ENCODE data around the gene NDUFS6.
"Not testable (repeated sequence)": the region's sequence is repeated elsewhere in the genome, so short reads cannot be mapped to it uniquely, and the experiment has no call there.

Gene NDUFS6

DNA sequence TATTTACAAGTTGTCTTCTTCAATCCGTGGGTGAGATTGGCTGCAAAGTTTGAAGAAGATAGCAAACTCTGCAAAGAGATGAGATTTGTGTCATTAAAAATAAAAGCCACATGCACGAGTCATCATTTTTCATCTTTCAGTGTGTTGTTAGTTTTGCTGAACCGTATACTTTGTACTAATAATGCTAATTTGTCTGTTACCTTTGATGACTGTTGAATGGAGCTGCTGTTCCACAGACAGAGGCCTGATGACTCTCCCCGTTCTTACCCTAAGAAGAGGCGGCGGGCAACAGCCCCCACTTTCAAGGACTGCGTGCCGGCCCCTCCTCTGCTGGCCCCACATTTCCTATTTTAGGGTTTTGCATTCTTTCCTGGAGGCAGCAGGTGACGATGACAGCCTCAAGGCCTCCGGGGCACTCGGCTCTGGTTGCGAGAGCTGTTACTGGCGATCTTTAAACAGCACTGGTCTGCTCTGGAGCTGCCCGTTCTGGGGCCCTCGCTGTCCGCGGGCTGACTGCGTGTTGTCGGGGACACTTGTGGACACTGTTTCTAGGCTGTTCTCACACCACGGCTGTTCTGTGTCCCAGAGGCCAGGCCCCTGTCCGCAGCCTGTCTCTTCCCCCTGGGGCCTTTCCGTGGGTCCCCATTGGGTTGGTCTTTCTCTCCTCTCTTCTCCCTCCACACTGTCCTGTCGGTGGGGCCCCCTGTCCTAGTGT is 35.1 kb downstream of the NDUFS6 start:
- no peak for DNase-seq

DNA sequence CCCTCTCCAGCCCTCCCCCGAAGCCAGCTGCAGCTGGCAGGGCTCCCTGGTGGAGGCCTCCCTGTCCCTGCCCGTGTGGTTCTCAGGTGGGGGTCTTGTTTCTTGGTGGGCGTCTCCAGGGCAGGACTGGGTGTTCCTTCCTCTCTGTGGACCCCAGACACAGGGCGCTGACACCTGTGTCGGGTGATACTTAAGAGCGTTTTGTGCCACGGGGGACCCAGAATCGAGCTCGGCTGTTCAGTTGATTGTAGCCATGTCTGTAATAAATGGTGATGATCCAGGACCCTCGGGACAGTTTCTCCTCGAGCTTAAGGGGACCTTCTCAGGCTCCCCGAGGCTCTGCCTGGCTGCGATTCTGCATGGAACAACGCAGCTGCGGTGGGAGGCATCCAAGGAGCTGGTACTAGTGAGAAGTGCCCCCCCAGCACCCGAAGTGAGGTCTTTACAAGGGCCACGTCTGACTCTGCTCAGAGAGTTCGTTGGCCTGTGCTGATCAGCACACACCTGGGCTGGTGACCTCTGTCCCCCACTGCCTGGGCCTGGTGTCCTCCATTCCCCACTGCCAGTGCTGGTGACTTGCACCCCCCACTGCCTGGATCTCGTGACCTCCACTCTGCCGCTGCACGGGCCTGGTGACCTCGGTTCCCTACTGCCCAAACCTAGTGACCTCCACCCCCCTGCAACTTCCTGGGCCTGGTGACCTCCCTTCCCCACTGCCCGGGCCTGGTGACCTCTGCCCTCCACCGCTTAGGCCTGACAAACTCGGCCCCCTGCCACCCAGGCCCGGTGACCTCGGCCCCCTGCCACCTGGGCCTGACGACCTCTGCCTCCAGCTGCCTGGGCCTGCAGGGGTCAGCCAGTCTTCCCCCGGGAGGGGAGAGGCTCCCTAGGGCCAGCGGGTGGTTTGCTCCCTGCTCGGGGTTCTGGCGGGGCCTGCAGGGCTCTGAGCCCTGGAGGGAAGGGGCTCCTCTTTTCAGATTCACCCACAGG is 36.0 kb downstream of the NDUFS6 start:
- no peak for DNase-seq

DNA sequence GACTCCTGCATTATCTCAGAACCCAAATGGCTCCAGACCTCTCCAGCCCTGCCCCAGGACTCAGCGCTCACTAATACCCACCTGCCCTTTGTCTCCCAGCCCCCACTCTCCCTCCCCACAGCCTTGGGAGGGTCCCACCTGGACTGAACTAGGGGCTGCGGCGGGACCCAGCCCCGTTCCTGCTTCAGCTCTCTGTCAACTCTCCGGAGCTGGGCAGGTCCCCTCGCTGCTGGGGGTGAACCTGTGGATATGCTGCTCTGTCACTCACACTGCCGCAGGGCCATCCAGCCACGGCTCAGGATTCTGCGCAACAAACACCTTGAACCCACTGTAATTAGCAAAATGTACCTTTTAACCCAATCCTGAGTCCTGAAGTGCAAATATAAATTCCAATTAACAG is 36.8 kb downstream of the NDUFS6 start:
- no peak for DNase-seq

DNA sequence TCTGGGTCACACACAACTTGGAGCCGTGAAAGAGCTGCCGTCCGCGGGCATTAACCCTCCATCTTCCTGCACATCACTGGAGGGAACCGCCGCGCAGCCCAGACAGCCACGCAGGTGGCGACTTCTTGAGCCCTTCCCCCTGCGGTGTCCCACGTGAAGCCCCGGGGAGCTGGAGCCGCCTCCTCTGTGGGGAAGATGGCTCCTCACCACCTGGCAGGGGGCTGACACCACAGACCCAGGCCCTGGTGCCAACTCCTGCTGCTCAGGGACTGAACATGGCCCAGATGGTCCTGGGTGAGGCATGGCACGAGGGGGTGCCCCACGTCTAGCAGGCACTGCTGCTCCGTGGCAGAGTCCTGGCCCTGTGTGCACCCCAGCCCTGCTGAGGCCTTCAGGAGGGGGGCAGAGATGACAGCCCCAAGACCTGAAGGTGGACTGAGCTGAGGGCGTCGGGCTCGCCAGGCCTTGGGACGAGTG is 38.9 kb downstream of the NDUFS6 start:
- DNase-seq, result no peak

DNA sequence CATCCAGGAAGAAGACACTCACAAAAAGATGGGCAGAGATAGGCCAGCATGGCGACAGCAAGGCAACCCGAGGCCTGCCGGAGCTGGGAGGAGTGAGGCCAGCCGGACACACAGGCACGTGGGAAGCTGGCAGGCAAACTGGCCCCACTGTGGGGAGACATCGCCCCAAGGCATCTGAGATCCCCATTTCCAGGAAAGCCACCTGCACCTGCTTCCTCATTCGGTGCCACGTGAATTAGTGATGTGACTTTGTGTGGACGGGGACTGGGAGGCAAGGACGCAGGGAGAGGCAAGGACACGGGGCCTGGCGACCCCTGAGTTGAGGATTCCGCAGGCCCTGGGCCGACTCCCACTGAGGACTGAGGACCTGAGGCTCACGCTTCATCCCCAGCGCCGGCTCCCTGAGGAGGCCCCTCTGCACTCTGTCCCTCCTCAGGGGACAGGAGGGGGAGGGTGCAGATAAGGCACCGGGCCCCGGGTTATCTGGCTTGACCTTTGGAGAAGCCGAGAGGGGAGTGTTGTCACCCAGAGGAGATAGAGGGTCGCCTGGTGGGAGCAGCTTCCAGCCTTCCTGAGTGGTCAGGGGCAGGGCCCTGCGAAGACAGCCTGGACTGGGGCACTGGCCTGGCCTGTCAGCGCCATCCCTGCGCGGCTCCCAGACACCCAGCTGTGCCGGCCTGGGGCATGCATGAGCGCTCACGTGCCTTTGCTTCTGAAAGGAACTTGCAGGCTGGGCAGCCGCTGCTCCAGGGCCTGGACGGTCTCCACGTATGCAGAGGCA is 39.7 kb downstream of the NDUFS6 start:
- no peak for DNase-seq

DNA sequence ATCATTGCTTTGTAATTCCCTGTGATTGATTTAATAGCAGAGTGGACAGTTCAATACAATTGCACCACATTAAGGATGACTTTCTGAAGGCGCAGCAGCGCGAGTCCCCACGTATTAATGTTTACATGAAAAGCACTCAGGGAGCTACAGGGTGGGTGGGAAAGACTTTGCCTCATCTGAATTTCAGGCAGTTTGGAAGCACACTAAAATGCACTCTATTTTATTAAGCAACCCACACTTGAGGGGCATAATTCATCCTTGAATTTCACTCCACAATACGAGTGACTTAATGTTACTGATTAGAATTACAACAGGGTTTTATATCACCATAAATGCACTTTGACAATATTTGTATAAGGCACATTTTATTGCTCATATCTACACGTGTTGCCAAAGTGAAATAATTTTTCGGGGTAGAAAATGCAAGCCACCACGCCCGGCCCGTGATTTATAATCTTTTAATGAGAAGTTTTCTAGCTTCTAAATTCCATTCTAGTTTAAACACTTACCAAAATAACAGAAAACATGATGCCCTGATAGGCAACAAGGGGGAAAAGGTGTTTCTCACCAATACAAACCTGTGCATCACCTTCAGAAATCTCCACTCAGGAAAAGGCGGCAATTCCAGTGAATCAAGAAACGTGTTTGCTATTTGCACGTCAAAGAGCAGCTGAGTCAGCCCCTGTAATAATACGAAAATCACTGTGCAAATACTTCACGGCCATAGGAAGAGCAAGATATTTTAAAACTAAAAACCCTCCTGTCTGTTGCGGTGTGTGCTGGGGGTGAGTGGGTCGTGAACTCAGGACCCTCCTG is 41.0 kb downstream of the NDUFS6 start:
- no peak for DNase-seq

DNA sequence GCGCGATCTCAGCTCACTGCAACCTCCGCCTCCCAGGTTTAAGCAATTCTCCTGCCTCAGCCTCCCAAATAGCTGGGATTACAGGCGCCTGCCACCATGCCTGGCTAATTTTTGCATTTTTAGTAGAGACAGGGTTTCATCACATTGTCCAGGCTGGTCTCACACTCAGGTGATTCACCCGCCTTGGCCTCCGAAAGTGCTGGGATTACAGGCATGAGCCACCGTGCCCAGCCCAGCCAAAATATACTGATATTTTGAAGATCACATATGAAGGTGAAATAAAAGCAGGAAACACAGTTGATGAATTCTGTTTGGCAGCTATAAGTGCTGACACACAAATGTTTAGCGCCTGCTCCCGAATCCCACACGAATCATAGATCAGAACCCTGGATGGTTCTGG is 42.6 kb downstream of the NDUFS6 start:
- not testable (repeated sequence) for DNase-seq

DNA sequence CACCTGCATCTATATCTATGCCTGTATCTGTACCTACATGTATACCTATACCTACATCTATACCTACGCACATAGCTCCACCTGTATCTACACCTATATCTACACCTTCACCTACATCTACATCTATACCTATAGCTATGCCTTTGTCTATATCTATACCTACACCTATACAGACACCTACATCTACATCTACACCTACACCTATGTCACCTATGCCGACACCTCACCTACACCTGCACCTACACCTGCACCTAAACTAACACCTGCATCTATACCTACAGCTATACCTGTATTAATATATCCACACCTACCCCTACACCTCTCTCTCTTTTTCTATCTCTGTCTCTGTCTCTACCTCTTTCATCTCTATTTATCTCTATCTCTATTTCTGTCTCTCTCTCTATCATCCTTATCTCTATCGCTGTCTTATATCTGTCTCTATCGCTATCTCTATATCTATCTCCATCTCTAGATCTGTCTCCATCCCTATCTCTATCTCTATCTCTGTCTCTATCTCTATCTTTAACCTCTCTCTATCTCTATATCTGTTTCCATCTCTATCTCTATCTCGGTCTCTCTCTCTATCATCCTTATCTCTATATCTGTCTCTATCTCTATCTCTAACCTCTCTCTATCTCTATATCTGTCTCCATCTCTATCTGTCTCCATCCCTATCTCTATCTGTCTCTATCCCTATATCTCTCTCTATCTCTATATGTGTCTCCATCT is 43.7 kb downstream of the NDUFS6 start:
- no peak for DNase-seq

DNA sequence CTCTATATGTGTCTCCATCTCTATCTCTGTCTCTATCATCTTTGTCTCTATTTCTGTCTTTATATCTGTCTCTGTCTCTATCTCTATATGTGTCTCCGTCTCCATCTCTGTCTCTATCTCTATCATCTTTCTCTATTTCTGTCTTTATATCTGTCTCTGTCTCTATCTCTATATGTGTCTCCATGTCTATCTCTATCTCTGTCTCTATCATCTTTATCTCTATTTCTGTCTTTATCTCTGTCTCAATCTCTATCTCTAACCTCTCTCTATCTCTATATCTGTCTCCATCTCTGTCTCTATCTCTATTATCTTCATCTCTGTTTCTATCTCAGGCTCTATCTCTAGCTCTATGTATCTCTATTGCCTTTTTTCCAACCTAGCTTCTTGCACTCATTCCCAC is 44.5 kb downstream of the NDUFS6 start:
- no peak for DNase-seq

DNA sequence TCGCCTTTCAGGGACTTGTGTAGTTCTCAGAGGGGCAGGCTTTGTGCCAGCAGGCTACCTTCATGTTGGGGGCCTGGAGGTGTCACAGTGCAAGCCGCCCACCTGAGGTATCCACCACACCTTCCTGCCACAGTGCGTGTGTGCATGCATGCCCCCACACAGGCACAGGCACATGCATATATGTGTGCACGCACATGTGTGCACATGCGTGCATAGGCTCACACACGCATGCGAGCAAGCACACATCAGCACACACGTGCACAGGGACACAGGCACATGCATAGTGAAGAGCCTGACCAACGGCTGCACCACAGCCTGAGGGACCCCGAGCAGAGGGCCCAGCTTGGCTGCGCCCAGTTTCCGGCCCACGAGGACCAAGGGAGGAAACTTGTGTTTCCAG is 45.4 kb downstream of the NDUFS6 start:
- DNase-seq, result no peak

DNA sequence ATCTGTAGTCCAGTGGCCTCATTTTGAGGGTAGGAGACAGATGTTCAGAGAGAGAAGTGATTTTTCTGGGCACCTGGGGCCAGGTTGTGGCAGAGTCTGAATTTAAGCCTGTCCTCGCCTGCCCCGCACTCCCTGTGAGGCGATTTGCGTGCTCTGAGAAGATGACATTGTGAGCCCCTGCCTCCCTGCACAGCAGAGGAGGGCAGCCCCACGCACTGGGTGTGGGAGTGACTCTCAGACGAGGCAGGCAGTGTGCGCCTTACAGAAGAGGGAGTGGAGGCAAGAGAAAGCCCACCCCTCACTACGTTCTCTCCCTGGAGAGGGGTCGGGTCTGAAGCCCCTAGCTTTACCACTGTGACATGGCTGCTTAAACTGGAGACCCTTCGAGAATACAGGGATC is 45.8 kb downstream of the NDUFS6 start:
- DNase-seq, result no peak

DNA sequence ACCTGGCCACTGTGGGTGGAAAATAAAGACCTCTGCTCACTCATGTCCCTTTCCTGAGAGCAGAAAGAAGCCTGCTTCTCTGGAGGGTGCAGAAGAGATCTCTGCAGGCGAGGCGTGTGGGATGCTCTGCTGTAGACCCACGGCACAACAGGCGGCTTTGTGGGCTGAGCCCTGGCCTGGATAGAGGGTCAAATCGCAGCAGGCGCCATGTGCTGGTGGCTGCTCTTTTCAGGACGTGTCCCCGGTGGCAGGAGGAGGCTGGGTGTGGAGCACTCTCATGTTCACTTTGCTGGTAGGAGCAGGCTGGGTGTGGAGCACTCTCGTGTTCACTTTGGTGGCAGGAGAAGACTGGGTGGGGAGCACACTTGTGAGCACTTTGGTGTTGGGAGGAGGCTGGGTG is 46.4 kb downstream of the NDUFS6 start:
- no peak for DNase-seq

DNA sequence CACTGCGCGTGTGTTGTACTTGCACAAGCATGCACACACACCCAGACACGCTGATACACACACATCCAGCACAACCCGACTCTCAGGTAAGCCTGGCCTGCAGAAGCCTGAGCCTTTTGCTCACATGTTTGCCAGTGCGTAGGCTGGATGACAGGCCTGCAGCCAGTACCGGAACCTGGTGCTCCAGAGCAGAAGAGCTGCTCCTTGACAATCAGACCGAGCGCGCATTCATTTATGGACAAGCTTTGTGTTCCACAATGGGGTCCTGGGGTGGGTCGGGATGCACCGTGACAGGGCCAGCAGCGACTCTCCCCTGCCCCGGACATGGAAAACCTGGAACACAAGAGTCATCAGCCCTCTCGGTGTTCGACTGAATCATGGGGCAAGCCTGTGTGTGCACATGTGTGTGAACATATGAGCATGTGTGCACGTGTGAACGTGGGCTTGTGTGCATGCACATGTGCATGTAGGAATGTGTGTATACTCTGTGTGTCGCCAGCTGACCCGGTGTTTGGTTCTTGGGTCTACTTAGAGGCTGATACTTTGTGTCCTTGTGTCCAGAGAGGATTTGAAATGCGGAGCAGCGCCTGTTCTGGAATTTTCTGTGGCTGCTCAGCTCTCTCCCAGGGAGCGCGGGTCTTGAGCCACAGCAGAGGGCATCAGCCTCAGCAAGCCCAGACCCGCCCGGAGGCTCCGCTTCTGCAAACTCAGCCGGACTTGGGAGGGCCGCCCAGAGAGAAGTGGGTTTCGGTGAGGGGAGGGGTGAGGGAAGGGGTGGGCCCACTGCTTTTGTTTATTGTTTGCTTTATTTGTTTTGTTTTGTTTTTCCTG is 49.3 kb downstream of the NDUFS6 start:
- no peak for DNase-seq

DNA sequence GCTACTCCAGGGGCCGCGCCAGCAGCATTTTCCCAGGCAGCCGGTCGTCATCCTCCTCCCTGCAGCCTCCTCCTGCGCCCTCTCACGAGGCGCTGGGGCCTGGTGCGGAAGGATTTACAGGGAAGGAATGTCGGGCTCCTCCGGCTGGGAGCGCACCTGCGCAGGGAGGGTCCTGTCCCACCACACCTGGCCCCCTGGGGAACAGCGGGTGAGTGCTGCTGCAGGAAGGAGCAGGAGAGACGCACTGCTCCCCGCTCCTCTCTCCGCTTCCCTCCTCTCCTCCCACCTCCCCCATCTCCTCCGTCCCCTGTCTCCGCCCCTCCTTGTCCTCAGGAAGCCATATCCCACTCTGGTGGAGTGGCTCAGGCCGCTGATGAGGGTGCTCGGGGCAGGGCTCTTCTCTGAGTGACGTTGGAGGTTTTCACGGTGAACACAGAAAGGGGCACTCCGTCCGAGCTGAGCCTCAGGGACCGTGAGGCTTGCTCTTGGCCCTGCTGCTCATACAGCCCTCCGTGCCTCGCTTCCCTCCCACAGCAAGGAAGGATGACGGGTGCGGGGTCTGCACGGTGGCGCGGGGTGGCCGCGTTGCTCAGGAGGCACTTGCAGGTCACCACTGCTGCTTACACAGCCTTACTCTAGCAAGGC is 50.2 kb downstream of the NDUFS6 start:
- no peak for DNase-seq

DNA sequence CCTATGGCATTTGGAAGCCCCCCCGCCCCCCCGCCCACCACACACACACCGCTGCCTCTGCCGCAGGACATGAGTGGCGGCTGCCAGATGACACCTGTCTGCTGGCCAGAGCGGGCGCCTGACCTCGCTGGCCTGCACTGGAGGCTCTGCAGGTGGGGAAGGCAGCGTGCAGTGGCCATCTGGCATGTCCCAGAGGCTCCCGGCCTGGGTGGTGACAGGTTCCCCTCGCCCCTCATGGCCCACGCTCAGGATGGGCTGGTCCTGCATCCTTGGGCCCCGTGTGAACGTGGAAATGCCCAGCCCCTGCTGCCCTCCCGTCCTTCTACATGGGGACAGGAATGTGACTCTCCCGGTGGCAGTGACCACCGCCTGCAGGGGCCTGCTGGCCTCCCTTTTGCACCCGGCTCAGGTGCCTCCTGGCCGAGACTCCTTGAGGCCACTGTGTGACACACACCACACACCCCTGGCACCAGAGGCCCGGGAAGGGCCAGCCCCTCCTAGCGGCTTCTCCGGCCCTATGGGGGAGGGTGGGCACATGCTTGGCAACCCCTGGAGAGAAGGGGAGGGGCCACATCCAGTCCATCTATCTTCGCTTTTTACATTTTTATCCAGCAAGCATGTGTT is 51.2 kb downstream of the NDUFS6 start:
- DNase-seq, result no peak

DNA sequence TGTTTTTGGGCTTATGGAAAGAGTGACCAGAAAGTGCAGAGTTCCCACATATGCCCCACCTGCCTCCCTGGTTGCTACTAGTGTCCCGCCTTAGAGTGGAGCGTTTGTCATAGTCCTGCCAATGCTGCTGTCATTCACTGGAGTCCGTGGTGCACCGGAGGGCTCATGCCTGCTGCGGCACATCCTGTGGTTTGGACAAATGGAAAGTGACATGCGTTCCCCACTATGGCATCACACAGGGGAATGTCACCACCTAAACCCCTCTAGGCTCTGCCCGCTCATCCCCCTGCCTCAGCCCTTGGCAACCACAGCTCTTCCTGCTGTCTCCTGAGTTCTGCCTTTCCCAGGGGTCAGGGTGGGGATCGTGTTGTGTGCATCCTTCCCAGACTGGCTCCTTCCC is 52.3 kb downstream of the NDUFS6 start:
- DNase-seq, result no peak

DNA sequence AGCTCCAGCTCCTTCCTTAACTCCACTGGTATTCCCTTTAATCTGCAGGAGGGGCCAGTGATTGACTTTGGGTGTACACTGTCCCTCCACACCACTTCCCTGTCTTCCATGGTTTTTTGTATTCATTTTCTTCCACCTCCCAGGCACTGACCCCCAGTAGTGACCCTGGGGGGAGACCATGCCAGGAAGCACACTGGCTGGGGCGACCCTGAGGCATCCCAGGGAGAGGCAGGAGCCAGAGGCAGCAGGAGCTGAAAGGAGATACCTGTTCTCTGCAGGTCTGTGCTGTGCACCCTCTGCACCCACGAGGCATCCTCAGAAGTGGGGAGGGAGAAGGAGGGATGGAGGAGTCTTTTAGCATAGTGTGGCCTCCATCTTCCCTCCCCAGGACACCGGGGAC is 53.9 kb downstream of the NDUFS6 start:
- no peak for DNase-seq

DNA sequence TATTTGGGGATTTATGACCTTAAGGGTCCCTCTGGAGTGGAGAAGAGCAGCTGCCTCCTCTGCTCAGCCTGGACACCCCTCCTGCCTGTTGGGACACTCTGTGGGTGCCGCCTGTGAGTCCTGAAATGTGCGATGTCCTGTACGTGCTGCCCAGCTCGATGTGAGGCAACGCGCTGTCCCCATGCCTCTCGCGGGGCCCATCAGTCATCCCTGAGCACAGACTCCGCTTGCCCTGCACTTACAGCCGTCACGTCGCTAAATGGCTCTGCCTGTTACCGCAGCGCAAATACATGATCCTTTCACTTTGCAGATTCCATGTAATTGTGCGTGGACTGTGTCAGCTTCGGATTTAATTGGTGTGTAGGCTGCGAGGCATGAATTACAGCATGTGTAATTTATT is 54.4 kb downstream of the NDUFS6 start:
- no peak for DNase-seq

DNA sequence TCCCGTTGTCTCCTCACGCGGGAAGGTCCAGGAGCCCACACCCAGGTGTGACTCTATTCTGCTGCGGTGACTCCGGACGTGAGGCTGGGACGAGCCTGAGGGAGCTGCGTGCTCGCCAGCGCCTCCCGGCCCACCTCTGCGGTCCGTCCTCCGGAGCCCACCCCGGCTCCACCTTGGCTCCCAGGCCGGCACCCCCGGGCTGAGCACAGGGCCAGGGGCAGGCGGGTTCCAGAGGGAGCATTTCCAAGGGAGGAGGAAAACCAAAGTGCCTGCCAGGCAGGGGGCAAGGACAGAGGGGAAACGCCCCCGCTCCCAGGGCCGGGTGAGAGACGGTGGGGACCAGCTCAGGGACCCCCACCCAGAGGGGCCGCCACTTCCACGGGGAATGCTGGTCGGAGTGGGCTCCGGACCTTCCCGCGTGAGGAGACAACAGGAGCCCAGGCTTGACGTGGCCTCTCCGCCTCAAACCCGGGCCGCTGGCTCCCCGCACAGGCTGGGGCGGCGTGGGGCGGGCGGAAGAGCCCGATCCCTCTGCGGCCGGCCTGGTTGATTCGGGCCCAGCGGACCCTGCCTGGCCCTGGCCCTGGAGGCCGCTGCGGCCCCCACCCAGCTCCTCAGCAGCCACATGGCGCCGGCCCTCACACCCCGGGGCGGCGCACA is 55.5 kb downstream of the NDUFS6 start:
- no peak for DNase-seq

Data from NCI-H345 (cell line).